ENCODE measurements around the gene RHCG.

GRCh38 chr15:89435362-89435761 lies 61.0 kb downstream of the RHCG start:
- TF ChIP-seq CTCF (IDR thresholded peaks at IDR 0.05; ENCODE audit: low read length) (no peak), EZH2 (optimal IDR thresholded peaks at IDR 0.05; ENCODE audit: low read depth, low read length) (no peak), EZH2phosphoT487 (IDR thresholded peaks at IDR 0.05; ENCODE audit: low read length) (no peak)
